NCI-H748 (cell line): ENCODE measurements around the gene CABLES2.

Experiments used
- DNase-seq: peaks from one replicate; lab custom pipeline; 2025; ENCODE audit not compliant: unreplicated experiment; lab: John Stamatoyannopoulos, UW

CABLES2 gene

GRCh38 chr20:62361799-62362589, 45.1 kb downstream of the CABLES2 start:
- no peak for DNase-seq

- peak; percentile 31 for DNase-seq
These were observed 46.0 kb downstream of the CABLES2 start for GRCh38 chr20:62360854-62361798.

GRCh38 chr20:62359491-62360121, 47.5 kb downstream of the CABLES2 start:
- DNase-seq = no peak

GRCh38 chr20:62359043-62359490, 48.0 kb downstream of the CABLES2 start:
- no peak for DNase-seq

- no peak for DNase-seq
These were observed 48.7 kb downstream of the CABLES2 start for GRCh38 chr20:62358171-62359042.

- DNase-seq = no peak
These were observed 49.4 kb downstream of the CABLES2 start for GRCh38 chr20:62357681-62358080.

GRCh38 chr20:62357187-62357667, 49.9 kb downstream of the CABLES2 start:
- no peak for DNase-seq

- DNase-seq = no peak
These were observed 50.4 kb downstream of the CABLES2 start for GRCh38 chr20:62356589-62357186.

- no peak for DNase-seq
These were observed 51.1 kb downstream of the CABLES2 start for GRCh38 chr20:62355878-62356588.

GRCh38 chr20:62355516-62355877, 51.6 kb downstream of the CABLES2 start:
- no peak for DNase-seq

- no peak for DNase-seq
These were observed 52.2 kb downstream of the CABLES2 start for GRCh38 chr20:62354811-62355341.

GRCh38 chr20:62354031-62354808, 52.9 kb downstream of the CABLES2 start:
- DNase-seq = no peak

GRCh38 chr20:62353289-62354030, 53.6 kb downstream of the CABLES2 start:
- DNase-seq = no peak

- no peak for DNase-seq
These were observed 54.4 kb downstream of the CABLES2 start for GRCh38 chr20:62352402-62353288.

- DNase-seq = no peak
These were observed 55.4 kb downstream of the CABLES2 start for GRCh38 chr20:62351469-62352401.
